PC-3 (cell line): ENCODE results near the gene SLC25A26.

Experiments used
- EZH2 ChIP-seq: fragments of 300-600 bp; sonication (generic); IDR thresholded peaks from one replicate; pipeline ENCODE4 v1.6.1; 2017; ENCODE audit warnings: antibody characterized with exemption, mild to moderate bottlenecking, low read length; ENCODE audit not compliant: unreplicated experiment
- EZH2phosphoT487 ChIP-seq: fragments of 300-600 bp; sonication (generic); IDR thresholded peaks from 2 replicates; pipeline ENCODE4 v1.6.1; 2018; ENCODE audit warnings: mild to moderate bottlenecking, antibody characterized with exemption, low read length, borderline replicate concordance
- TF ChIP-seq, protein P1 (sequence below): fragments of 300-600 bp; sonication (generic); conservative IDR thresholded peaks from 2 replicates; pipeline ENCODE4 v1.5.1; 2017; ENCODE audit warnings: antibody characterized with exemption, low read depth, mild to moderate bottlenecking, low read length

DNA sequence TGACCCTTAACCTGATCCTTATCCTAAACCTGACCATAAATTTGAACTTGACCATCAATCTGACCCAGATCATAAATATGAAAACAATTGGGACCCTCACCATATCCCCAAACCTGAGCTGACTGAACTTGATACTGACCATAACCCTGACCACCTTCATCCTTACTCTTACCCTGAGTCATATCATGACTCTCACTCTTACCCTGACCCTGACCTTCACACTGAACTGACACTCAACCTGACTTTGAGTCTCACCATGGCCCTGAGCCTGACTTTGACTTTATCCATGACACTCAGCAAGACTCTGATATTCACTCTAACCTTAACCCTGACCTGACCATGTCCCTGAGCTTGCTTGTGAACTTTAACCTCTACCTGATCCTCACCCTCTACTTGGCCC lies 34.3 kb upstream of the SLC25A26 start:
- TF ChIP-seq, protein P1, sequence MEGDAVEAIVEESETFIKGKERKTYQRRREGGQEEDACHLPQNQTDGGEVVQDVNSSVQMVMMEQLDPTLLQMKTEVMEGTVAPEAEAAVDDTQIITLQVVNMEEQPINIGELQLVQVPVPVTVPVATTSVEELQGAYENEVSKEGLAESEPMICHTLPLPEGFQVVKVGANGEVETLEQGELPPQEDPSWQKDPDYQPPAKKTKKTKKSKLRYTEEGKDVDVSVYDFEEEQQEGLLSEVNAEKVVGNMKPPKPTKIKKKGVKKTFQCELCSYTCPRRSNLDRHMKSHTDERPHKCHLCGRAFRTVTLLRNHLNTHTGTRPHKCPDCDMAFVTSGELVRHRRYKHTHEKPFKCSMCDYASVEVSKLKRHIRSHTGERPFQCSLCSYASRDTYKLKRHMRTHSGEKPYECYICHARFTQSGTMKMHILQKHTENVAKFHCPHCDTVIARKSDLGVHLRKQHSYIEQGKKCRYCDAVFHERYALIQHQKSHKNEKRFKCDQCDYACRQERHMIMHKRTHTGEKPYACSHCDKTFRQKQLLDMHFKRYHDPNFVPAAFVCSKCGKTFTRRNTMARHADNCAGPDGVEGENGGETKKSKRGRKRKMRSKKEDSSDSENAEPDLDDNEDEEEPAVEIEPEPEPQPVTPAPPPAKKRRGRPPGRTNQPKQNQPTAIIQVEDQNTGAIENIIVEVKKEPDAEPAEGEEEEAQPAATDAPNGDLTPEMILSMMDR: no peak
- TF ChIP-seq EZH2phosphoT487 (no peak), EZH2 (no peak)
